ENCODE results near the gene PRKAG1. TPM values are rescaled to one million over a fixed set of nuclear protein-coding genes. Genes with fewer than 3 reads are reported as not detected.

Gene PRKAG1
- total and polyA plus RNA-seq, 10 of the 15 experiments (the other 5 are each of a cell fraction or from before 2014, with no cell fraction given) = 44.5 to 91.6 (median 60.9) TPM

DNA sequence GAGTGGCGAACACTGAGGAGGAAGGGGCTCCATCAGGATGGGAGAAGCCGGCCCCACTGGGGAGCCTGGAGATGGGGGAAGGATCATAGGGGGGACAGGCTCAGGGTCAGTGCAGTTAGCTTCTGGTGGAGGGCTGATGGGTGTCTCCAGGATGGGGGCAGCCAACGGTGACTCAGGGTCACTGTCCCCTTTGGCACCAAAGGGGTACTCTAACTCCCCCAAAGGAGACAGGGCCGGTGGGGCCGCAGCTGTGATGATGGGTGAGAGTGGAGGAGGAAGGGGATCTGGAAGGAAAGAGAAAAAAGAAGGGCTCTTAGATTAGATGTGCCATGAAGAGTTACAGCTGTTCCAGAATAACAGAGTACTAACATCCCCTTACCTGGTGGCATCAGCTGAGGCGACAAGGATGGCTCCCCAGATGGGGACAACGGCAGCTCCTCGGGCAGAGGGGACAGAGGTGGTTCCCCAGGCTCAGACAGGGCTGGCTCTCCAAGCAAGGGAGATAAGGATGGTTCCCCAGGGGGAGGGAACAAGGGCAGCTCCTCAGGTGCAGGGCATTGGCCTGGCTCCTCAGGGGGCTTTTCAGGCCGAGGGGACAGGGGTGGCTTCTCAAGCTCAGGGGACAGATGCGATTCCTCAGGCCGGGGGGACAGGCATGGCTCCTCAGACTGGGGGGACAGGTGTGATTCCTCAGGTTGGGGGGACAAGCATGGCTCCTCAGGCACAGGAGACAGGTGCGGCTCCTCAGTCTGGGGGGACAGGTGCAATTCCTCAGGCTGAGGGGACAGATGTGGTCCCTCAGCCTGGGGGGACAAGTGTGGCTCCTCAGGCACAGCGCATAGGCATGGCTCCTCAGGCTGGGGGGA, 32.2 kb upstream of the PRKAG1 start:
- ChIA-PET CTCF (no interaction called here), SMC1A (ENCODE audit: uncharacterized antibody, unreplicated experiment) (no interaction called here), RAD21 (ENCODE audit: unreplicated experiment) (no interaction called here), POLR2A (interaction anchor here (1.0 kb wide), 1 partner anchor 13 kb away, joined by 3 read pairs; no protein-coding TSS in a partner anchor)
- H3K36me3 ChIP-seq (ENCODE audit: control insufficient read depth in 2 of 2, insufficient read depth in 2 of 2, low read length in 1 of 2) = peaks cover 49 to 71% of the 10 kb centered on the region in 2 experiments
- H3K27me3 ChIP-seq (replicated peaks in 1 of 2; ENCODE audit: control insufficient read depth in 2 of 2, insufficient read depth in 2 of 2, low read length in 1 of 2) = no peaks in the 10 kb centered on the region
- BruUV-seq (replicated peaks) = no TSS peak
- WGBS (ENCODE audit: insufficient coverage, insufficient replicate concordance, low lambda C conversion rate, missing lambda C conversion rate) = 95% methylated on average over 13 of the region's 13 CpGs
- H3K27ac ChIP-seq (ENCODE audit: control insufficient read depth, insufficient read depth) = no peak overlapping the region
- no peak overlapping the region for H3K4me2 ChIP-seq (ENCODE audit: control insufficient read depth, insufficient read depth)
- DNase-seq (ENCODE audit: low read depth, low spot score) = no peak
- H3K79me2 ChIP-seq (ENCODE audit: control insufficient read depth, insufficient read depth, low read length) = peaks cover 16% of the 10 kb centered on the region
- H3K9ac ChIP-seq (ENCODE audit: control insufficient read depth, insufficient read depth, low read length) = no peak overlapping the region
- peaks cover 20% of the 10 kb centered on the region for H4K20me1 ChIP-seq (ENCODE audit: control insufficient read depth, insufficient read depth)
- TF ChIP-seq ZBED1 (IDR thresholded peaks at IDR 0.05; ENCODE audit: borderline replicate concordance) (no peak), POLR2A (IDR thresholded peaks at IDR 0.05; ENCODE audit: low read depth, low read length) (0 out of 2 replicates have a peak, but pooled peaks have one; percentile 33), E2F8 (IDR thresholded peaks at IDR 0.05; ENCODE audit: low read depth, partially characterized antibody) (no peak)
- no peak overlapping the region for H2AFZ ChIP-seq (ENCODE audit: control insufficient read depth, low read depth, low read length)
- intact Hi-C loops (cut with micrococcal nuclease; ENCODE audit: unreplicated experiment) (no loop called here), in situ Hi-C loops (cut with MboI) (no loop called here)
- no peak for ATAC-seq
- FAIRE-seq = no peak
- H3K4me3 ChIP-seq = no peak overlapping the region
- H3K9me3 ChIP-seq (replicated peaks; ENCODE audit: control insufficient read depth, insufficient read depth, low read length) = no peaks in the 10 kb centered on the region
- H3K4me1 ChIP-seq (ENCODE audit: control insufficient read depth, insufficient read depth, low read length) = no peaks in the 10 kb centered on the region

All from GM12878 (cell line).